OCI-LY7 (cell line): ENCODE data around the gene NAALAD2. TPM values are rescaled to one million over a fixed set of nuclear protein-coding genes. Genes with fewer than 3 reads are reported as not detected.
"Not testable (repeated sequence)": the region's sequence is repeated elsewhere in the genome, so short reads cannot be mapped to it uniquely, and the experiment has no call there.

Experiments used
- Bru-seq: library from RNA; stranded (reverse); fragments of 400-500 nt; gene quantifications from one replicate; lab custom pipeline; 2021; lab: Mats Ljungman, UMichigan
- BruChase-seq, 2 experiments: library from RNA; stranded (reverse); fragments of 400-500 nt; gene quantifications; one replicate each; lab custom pipeline; 2021; lab: Mats Ljungman, UMichigan
- BruUV-seq: library from RNA; stranded (reverse); fragments of 400-500 nt; replicated peaks from 2 replicates; lab custom pipeline; 2021; lab: Mats Ljungman, UMichigan
- CTCF ChIA-PET: fragments of 300-600 bp; sonication (Branson Sonifier 250); formaldehyde crosslinking; loops from one replicate; lab custom pipeline; 2022; ENCODE audit warnings: antibody characterized with exemption; ENCODE audit not compliant: unreplicated experiment; lab: Charles Lee
- POLR2A ChIA-PET: fragments of 300-600 bp; sonication (Branson Sonifier 250); formaldehyde crosslinking; loops from one replicate; lab custom pipeline; 2022; ENCODE audit warnings: antibody characterized with exemption; lab: Charles Lee
- DNase-seq: peaks from one replicate; pipeline ENCODE4 v3.0.0-alpha.2; 2015; ENCODE audit warnings: low spot score
- H2AFZ ChIP-seq: fragments of 200-600 bp; sonication (generic), shearing (Covaris generic); 2 replicates; pipeline ENCODE4 v1.6.1; 2014; ENCODE audit warnings: mild to moderate bottlenecking, antibody characterized with exemption, low read length, moderate library complexity
- H3K27ac ChIP-seq: fragments of 200-600 bp; sonication (generic); 2 replicates; pipeline ENCODE4 v1.5.1; 2014; ENCODE audit warnings: mixed run types, low read depth, mild to moderate bottlenecking, moderate library complexity, low read length, inconsistent platforms; ENCODE audit not compliant: poor library complexity, severe bottlenecking
- H3K36me3 ChIP-seq: fragments of 200-600 bp; sonication (generic); 2 replicates; pipeline ENCODE4 v1.6.1; 2014; ENCODE audit warnings: mild to moderate bottlenecking, antibody characterized with exemption, low read length, moderate library complexity, mixed read lengths; ENCODE audit not compliant: insufficient read depth
- H3K4me1 ChIP-seq: fragments of 200-600 bp; sonication (generic); 2 replicates; pipeline ENCODE4 v1.5.1; 2014; ENCODE audit warnings: mild to moderate bottlenecking, low read length; ENCODE audit not compliant: insufficient read depth, poor library complexity, severe bottlenecking
- H3K4me2 ChIP-seq: fragments of 200-600 bp; sonication (generic); 2 replicates; pipeline ENCODE4 v1.6.1; 2014; ENCODE audit warnings: mild to moderate bottlenecking, low read length
- H3K4me3 ChIP-seq: fragments of 200-600 bp; sonication (generic); 2 replicates; pipeline ENCODE4 v1.5.1; 2014; ENCODE audit warnings: mild to moderate bottlenecking, low read depth, low read length; ENCODE audit not compliant: poor library complexity, severe bottlenecking
- H3K79me2 ChIP-seq: fragments of 200-600 bp; sonication (generic); 2 replicates; pipeline ENCODE4 v1.6.1; 2016; ENCODE audit warnings: low read depth, mild to moderate bottlenecking, low read length, moderate library complexity, mixed read lengths; ENCODE audit not compliant: insufficient read depth
- H3K9me2 ChIP-seq: fragments of 200-600 bp; sonication (generic); 2 replicates; pipeline ENCODE4 v1.6.1; 2016; ENCODE audit warnings: mild to moderate bottlenecking, low read length, mixed read lengths; ENCODE audit not compliant: insufficient read depth
- H3K9me3 ChIP-seq: fragments of 200-600 bp; sonication (generic); 2 replicates; pipeline ENCODE4 v1.6.1; 2014; ENCODE audit warnings: mild to moderate bottlenecking, mixed run types, low read length, mixed read lengths
- H4K20me1 ChIP-seq: fragments of 200-600 bp; sonication (generic); 2 replicates; pipeline ENCODE4 v1.6.1; 2014; ENCODE audit warnings: mild to moderate bottlenecking, antibody characterized with exemption, low read length, moderate library complexity, mixed read lengths; ENCODE audit not compliant: insufficient read depth
- EZH2phosphoT487 ChIP-seq: fragments of 200-600 bp; sonication (generic); IDR thresholded peaks from 2 replicates; pipeline ENCODE4 v1.6.1; 2018; ENCODE audit warnings: low read depth, borderline replicate concordance, mild to moderate bottlenecking, mixed run types, antibody characterized with exemption, low read length, moderate library complexity, mixed read lengths
- intact Hi-C: fragments of 100-400 bp; cut with micrococcal nuclease; formaldehyde crosslinking; loops from one replicate; pipeline ENCODE4 v1.10.0; 2022; ENCODE audit not compliant: unreplicated experiment
- long read RNA-seq: library from polyadenylated mRNA; stranded (forward); transcript quantifications from one replicate; pipeline ENCODE4 v2.0.0, GENCODE V29; 2022
- total RNA-seq, 2 experiments: library from RNA; depleted of rRNA in 1 of 2; stranded (reverse); fragments of >200 nt in 1 of 2; shearing (Covaris generic) in 1 of 2; gene quantifications; 2 replicates each; pipeline ENCODE4 v1.2.3, GENCODE V29; 2014 to 2022
- TF ChIP-seq, protein P1 (sequence below): fragments of 200-600 bp; sonication (generic); conservative IDR thresholded peaks from 2 replicates; pipeline ENCODE4 v1.5.1; 2014; ENCODE audit warnings: mild to moderate bottlenecking, antibody characterized with exemption, low read length, moderate library complexity, mixed read lengths

Gene NAALAD2
- total RNA-seq (2014; rRNA removed; shearing (Covaris generic)): not detected in 2 replicates
- not detected in 2 replicates for total RNA-seq (2022)
- percentile 8 among the genes with signal in this experiment for Bru-seq, nascent RNA
- percentile 7 among the genes with signal in this experiment for BruChase-seq, experiment 1, labeled RNA remaining after a 6-hour chase
- percentile 14 among the genes with signal in this experiment for BruChase-seq, experiment 2, labeled RNA remaining after a 2-hour chase
- long read RNA-seq: 0 reads

DNA sequence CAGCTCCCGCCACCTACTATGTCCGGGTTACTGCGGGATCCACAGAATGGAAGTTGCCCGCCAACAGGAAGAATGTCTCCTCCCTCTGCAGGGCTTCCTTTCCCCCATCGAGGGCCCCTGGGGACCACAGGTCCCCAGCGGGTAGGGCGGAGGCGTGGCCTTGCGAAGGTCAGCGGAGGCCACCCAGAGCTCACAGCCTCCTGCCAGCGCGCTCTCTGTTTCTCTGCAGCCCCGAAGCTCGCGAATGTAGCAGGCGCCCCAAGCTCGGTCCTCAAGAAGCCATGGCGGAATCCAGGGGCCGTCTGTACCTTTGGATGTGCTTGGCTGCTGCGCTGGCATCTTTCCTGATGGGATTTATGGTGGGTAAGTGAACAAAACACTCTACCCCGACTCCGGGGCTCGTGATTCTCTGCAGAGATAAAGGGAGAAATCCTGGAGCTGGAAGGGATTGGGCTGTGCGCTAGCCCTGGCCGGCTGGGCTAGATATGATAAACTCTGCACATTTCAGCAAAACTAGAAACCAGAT is at the start of gene NAALAD2:
Gene NAALAD2 (plus strand): TSS at position 186 of the 526 bp plus-strand sequence. CDS start 96 bp downstream, at position 282.
- no peak within 1 kb of the TSS for H2AFZ ChIP-seq
- ChIA-PET CTCF (no interaction called here), POLR2A (no interaction called here)
- H3K4me1 ChIP-seq: no peaks in the 10 kb centered on the region
- no peaks in the 10 kb centered on the region for H3K36me3 ChIP-seq
- BruUV-seq: no TSS peak
- H3K9me2 ChIP-seq: no peaks in the 10 kb centered on the region
- no peak within 1 kb of the TSS for H3K4me3 ChIP-seq
- no peak within 1 kb of the TSS for H3K27ac ChIP-seq
- intact Hi-C loops: no loop called here
- H3K4me2 ChIP-seq: no peak within 1 kb of the TSS
- H3K79me2 ChIP-seq: no peaks in the 10 kb centered on the region
- H4K20me1 ChIP-seq: no peaks in the 10 kb centered on the region
- no peak for DNase-seq
- H3K9me3 ChIP-seq: no peaks in the 10 kb centered on the region
- TF ChIP-seq, protein P1, sequence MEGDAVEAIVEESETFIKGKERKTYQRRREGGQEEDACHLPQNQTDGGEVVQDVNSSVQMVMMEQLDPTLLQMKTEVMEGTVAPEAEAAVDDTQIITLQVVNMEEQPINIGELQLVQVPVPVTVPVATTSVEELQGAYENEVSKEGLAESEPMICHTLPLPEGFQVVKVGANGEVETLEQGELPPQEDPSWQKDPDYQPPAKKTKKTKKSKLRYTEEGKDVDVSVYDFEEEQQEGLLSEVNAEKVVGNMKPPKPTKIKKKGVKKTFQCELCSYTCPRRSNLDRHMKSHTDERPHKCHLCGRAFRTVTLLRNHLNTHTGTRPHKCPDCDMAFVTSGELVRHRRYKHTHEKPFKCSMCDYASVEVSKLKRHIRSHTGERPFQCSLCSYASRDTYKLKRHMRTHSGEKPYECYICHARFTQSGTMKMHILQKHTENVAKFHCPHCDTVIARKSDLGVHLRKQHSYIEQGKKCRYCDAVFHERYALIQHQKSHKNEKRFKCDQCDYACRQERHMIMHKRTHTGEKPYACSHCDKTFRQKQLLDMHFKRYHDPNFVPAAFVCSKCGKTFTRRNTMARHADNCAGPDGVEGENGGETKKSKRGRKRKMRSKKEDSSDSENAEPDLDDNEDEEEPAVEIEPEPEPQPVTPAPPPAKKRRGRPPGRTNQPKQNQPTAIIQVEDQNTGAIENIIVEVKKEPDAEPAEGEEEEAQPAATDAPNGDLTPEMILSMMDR: no peak
- TF ChIP-seq EZH2phosphoT487: no peak

DNA sequence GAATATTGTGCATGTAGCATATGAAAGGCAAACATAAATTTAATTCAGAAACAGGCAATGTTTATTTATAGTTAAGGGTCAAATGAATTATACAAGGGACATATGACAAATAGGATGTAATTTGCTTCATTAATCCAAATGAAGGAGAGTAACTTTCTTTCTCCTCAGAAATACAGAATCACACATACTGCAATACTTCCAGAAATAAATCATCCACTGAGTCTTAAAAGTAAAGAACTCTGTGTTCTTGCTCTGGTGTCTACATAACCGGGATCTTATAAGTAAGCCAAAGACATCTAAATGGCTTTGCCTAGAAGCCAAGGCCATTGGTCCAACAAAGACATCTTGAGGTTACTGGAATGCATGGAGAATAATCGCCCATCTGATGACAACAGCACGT is 48.8 kb upstream of the NAALAD2 start, which contains the start of gene UBTFL1:
Gene UBTFL1 (plus strand): TSS at position 301 of the 400 bp plus-strand sequence. CDS start 0 bp downstream, at position 301.
- H3K4me3 ChIP-seq, DNase-seq, intact Hi-C loops, H3K27ac ChIP-seq, H3K36me3 ChIP-seq, H3K79me2 ChIP-seq, CTCF ChIA-PET, POLR2A ChIA-PET, H3K9me3 ChIP-seq, H3K9me2 ChIP-seq, H4K20me1 ChIP-seq, H2AFZ ChIP-seq, BruUV-seq, H3K4me2 ChIP-seq, H3K4me1 ChIP-seq: not testable (repeated sequence)

DNA sequence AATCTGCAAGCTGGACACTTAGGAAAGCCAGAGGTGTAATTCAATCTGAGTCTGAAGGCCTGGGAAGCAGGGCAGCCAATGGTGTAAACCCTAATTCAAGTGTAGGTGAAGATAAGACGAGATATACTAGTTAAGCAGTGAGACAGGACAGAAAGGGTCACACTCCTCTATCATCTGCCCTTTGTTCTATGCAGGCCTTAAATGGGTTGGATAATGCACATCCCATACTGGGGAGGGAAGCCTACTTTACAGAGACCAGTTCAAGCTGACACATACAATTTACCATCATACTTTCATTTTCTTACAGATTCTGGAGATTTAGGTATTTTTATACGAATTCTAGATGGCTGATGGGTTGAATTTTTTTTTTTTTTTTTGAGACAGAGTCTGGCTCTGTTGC is 45.7 kb upstream of the NAALAD2 start:
- DNase-seq, BruUV-seq, CTCF ChIA-PET: not testable (repeated sequence)

DNA sequence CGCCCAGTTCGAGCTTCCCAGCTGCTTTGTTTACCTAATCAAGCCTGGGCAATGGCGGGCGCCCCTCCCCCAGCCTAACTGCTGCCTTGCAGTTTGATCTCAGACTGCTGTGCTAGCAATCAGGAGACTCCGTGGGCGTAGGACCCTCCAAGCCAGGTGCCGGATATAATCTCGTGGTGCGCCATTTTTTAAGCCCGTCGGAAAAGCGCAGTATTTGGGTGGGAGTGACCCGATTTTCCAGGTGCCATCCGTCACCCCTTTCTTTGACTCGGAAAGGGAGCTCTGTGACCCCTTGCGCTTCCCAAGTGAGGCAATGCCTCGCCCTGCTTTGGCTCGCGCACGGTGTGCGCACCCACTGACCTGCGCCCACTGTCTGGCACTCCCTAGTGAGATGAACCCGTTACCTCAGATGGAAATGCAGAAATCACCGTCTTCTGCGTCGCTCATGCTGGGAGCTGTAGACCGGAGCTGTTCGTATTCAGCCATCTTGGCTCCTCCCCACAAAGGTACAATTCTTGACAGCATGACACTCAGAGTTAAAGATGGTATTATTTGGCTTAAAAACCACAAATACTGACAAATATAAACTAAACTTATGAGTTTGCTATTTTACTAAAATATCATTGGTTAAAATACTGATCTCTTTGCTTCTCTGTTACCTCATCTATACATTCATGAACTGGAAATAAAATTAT is 39.1 kb upstream of the NAALAD2 start:
- intact Hi-C loops: not testable (repeated sequence)

More for the DNA sequence above, 45.7 kb upstream of the NAALAD2 start:
- H3K9me3 ChIP-seq, H3K27ac ChIP-seq, H4K20me1 ChIP-seq, intact Hi-C loops, H3K9me2 ChIP-seq, H3K79me2 ChIP-seq, H3K4me3 ChIP-seq, H3K4me1 ChIP-seq, H3K4me2 ChIP-seq, POLR2A ChIA-PET, H3K36me3 ChIP-seq, H2AFZ ChIP-seq: not testable (repeated sequence)

DNA sequence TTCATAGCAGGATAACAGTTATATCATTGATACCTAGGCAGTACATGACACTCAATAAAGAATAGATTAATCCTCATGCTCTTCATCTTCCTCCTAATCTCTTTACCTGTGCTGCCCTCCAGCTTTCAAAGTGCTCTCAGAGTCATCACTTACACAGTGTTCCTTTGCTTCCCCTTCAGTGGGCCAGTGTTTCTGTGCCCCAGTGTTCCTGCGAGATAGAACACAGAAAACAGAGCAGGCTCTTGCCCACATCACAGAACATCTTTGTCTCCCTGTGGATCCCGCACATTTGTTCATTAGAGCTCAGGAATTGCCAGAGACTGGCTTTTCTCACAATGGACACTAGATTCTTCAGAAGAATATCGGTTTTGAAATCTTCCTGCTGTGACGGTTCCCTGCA is 36.2 kb upstream of the NAALAD2 start:
- H3K4me2 ChIP-seq, POLR2A ChIA-PET, H4K20me1 ChIP-seq, H2AFZ ChIP-seq, CTCF ChIA-PET, H3K27ac ChIP-seq, DNase-seq, H3K4me3 ChIP-seq, H3K9me2 ChIP-seq, intact Hi-C loops, H3K4me1 ChIP-seq, H3K9me3 ChIP-seq, BruUV-seq, H3K36me3 ChIP-seq, H3K79me2 ChIP-seq: not testable (repeated sequence)

More for the DNA sequence above, 39.1 kb upstream of the NAALAD2 start:
- H3K4me2 ChIP-seq, H3K27ac ChIP-seq, H3K4me3 ChIP-seq, H3K36me3 ChIP-seq, POLR2A ChIA-PET, H3K79me2 ChIP-seq, BruUV-seq, H2AFZ ChIP-seq, H4K20me1 ChIP-seq, H3K4me1 ChIP-seq, DNase-seq, H3K9me3 ChIP-seq, H3K9me2 ChIP-seq, CTCF ChIA-PET: not testable (repeated sequence)
